ENCODE results near the gene LUZP1.

The LUZP1 gene

DNA sequence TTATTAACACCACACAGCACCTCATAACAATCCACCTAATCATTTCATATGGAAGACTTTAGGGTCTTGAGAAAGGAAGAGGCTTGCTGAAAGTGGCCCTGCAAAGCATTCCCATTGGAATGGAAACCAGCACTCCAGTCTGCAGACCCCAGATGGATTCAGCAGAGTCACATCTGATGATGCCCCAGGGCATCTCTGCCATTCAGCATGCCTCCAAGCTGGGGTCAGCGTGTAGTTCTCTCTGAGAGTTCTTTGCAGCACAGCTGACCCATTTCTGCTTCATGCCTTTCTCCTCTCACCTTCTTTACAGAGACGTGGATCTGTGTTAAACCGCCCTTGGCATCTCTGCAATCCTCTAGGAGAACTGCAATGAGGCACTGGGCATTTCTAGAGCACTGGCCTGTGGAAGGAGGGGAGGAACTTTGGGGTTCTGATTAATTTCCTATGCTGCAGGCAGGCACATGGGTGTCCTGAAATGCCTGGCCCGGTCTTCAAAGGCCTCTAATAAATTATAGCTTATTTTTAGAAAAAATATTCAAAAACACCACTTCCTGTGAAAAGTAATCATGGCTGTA lies 2.6 kb upstream of the LUZP1 start:
- Histone ChIP-seq H3K9me3 (ENCODE audit: control insufficient read depth, insufficient read depth, low read depth, low read length) (no peaks in the 10 kb centered on the region), H3K27me3 (ENCODE audit: control insufficient read depth, insufficient read depth, low read length) (peaks cover 7% of the 10 kb centered on the region; the same call in 1 of the 2 replicates), H3K9ac (ENCODE audit: low read length) (no peak overlapping the region), H3K27ac (ENCODE audit: low read depth, low read length) (no peak overlapping the region), H3K36me3 (ENCODE audit: control insufficient read depth, insufficient read depth, low read length) (no peaks in the 10 kb centered on the region), H3K4me3 (ENCODE audit: low read depth, low read length) (no peak overlapping the region), H3K4me1 (ENCODE audit: control insufficient read depth, insufficient read depth, low read length) (peaks cover 14% of the 10 kb centered on the region; the same call in 1 of the 2 replicates)

DNA sequence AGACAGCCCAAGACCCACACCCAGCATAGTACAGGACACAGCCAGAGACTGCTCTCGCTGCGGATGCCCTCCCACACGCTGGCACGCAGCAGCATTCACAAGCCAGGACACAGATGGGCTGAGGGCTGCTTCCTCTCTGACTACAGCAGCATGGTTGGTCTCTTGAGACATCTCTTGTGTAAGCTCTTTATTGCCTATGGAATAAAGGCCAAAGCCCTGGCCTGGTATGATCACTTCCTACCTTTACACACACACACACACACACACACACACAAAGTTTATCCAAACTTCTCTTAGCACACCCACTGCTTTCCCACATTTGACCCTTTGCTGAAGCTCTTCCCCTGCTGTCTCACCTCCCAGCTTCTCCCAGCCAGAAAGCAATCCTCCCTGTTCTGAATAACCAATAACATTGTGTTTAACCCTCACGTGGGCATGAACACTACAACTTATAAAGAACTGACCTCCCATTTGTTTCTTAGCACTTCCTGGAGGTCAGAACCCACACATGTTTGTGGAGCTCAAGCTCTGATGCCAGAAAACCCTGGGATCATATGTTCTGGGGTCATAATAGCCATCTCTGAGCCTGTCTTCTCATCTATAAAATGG lies 1.2 kb upstream of the LUZP1 start:
- Histone ChIP-seq H3K9ac (ENCODE audit: low read length) (peak overlapping the region; percentile 32), H3K4me1 (ENCODE audit: control insufficient read depth, insufficient read depth, low read length) (peaks cover 14% of the 10 kb centered on the region; the same call in 1 of the 2 replicates), H3K9me3 (ENCODE audit: control insufficient read depth, insufficient read depth, low read depth, low read length) (no peaks in the 10 kb centered on the region), H3K27me3 (ENCODE audit: control insufficient read depth, insufficient read depth, low read length) (no peaks in the 10 kb centered on the region), H3K4me3 (ENCODE audit: low read depth, low read length) (peak overlapping the region; percentile 99), H3K36me3 (ENCODE audit: control insufficient read depth, insufficient read depth, low read length) (no peaks in the 10 kb centered on the region), H3K27ac (ENCODE audit: low read depth, low read length) (no peak overlapping the region)

DNA sequence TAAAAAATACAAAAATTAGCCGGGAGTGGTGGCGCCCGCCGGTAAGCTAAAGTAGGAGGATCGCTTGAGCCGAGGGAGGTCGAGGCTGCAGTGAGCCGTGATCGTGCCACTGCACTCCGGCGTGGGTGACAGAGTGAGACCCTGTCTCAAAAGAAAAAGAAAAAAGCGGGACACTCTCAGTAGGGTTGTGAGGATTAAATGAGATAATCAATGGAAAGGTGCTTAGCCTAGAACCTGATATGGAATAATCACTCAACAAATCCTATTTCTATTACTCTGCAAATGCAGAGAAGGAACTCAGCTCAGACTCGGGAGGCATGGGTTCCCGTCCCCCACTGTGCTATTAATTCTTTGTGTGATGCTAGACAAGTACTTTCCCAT lies 529 bp upstream of the LUZP1 start:
- peak overlapping the region; percentile 32 for H3K9ac ChIP-seq (ENCODE audit: low read length)
- no peak overlapping the region for H3K27ac ChIP-seq (ENCODE audit: low read depth, low read length)
- peaks cover 14% of the 10 kb centered on the region; the same call in 1 of the 2 replicates for H3K4me1 ChIP-seq (ENCODE audit: control insufficient read depth, insufficient read depth, low read length)
- no peaks in the 10 kb centered on the region for H3K36me3 ChIP-seq (ENCODE audit: control insufficient read depth, insufficient read depth, low read length)
- no peaks in the 10 kb centered on the region for H3K27me3 ChIP-seq (ENCODE audit: control insufficient read depth, insufficient read depth, low read length)
- H3K4me3 ChIP-seq (ENCODE audit: low read depth, low read length): peak overlapping the region; percentile 99
- no peaks in the 10 kb centered on the region for H3K9me3 ChIP-seq (ENCODE audit: control insufficient read depth, insufficient read depth, low read depth, low read length)

DNA sequence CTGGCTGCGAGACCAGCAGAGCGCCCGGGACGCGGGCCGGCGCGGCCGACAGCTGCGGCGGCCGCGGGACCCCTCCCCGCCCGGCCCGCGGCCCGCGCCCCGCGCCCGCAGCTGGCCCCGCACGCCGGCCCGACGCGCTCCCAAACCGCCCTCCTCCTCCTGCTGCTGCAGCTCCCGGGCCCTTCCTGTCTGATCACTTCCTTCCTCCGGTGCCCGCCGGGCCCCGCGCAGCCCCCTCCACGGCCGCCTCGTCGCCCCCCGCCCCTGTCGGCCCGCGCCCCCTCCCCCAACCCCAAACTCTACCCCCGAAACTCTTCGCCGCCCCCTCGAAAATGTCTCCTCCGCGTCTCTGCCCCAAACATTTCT lies 594 bp downstream of the LUZP1 start:
- peak overlapping the region; percentile 99 for H3K4me3 ChIP-seq (ENCODE audit: low read depth, low read length)
- H3K27ac ChIP-seq (ENCODE audit: low read depth, low read length): peak overlapping the region; percentile 94; the same call in 1 of the 2 replicates
- peaks cover 16% of the 10 kb centered on the region; the same call in 1 of the 2 replicates for H3K4me1 ChIP-seq (ENCODE audit: control insufficient read depth, insufficient read depth, low read length)
- H3K36me3 ChIP-seq (ENCODE audit: control insufficient read depth, insufficient read depth, low read length): no peaks in the 10 kb centered on the region
- H3K9ac ChIP-seq (ENCODE audit: low read length): peak overlapping the region; percentile 94
- H3K9me3 ChIP-seq (ENCODE audit: control insufficient read depth, insufficient read depth, low read depth, low read length): no peaks in the 10 kb centered on the region
- H3K27me3 ChIP-seq (ENCODE audit: control insufficient read depth, insufficient read depth, low read length): no peaks in the 10 kb centered on the region

DNA sequence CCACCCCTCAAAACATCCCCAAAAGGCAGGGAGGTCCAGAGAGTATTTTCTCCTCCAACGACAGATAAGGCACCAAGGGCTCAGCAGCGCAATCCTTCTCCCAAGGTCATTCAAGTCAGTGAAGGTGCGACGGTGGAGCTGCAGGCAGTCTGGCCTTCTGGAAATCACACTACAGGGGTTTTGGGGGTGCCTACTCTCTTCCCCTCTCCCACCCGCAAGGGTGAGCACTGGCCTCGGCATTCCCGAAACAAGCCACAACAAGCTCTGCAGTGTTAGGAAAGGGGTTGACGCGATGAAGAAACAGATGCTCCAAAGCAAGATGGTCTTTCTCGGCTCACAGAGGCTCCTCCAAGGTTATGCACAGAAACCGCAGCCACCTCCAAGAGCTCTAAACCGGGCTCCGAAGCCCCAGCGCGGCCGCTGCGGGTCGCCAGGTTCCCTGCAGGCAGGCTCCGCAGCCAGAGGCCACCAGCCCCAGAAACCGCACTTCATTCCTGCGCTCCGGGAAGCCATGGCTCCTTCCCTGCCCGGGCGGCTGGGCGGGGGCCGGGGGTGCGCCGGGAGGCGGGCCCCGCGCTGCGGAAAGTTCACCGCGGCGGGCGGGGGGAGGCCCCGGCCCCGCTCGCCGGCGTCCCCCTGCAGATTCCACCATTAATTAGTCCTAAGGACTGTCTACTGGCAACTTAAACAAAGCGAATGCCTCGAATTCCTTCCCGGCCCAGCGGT lies 1.1 kb downstream of the LUZP1 start:
- Histone ChIP-seq H3K27ac (ENCODE audit: low read depth, low read length) (peak overlapping the region; percentile 70; the same call in 1 of the 2 replicates), H3K4me3 (ENCODE audit: low read depth, low read length) (peak overlapping the region; percentile 99), H3K4me1 (ENCODE audit: control insufficient read depth, insufficient read depth, low read length) (peaks cover 16% of the 10 kb centered on the region; the same call in 1 of the 2 replicates), H3K9me3 (ENCODE audit: control insufficient read depth, insufficient read depth, low read depth, low read length) (no peaks in the 10 kb centered on the region), H3K27me3 (ENCODE audit: control insufficient read depth, insufficient read depth, low read length) (no peaks in the 10 kb centered on the region), H3K9ac (ENCODE audit: low read length) (peak overlapping the region; percentile 94), H3K36me3 (ENCODE audit: control insufficient read depth, insufficient read depth, low read length) (no peaks in the 10 kb centered on the region)

DNA sequence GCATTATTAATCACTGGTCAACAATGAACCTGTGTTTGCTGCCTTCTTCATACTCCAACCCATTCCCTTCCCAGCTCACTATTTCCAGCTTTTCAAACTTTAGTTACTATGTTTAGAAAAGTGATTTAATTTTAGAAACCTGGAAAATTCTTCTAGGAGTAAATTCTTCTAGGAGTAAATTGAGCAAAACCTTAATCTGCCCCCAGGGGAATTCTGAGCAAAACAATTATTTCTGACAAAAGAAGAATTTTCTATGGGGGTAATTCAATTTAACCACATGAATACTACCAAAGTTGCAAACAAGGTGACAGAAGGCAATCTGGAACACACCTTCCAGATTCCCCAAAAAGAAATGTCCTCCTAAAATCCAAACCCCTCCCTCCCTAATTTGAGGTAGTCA lies 1.8 kb downstream of the LUZP1 start:
- Histone ChIP-seq H3K9ac (ENCODE audit: low read length) (peak overlapping the region; percentile 94), H3K4me1 (ENCODE audit: control insufficient read depth, insufficient read depth, low read length) (peaks cover 16% of the 10 kb centered on the region; the same call in 1 of the 2 replicates), H3K36me3 (ENCODE audit: control insufficient read depth, insufficient read depth, low read length) (no peaks in the 10 kb centered on the region), H3K27ac (ENCODE audit: low read depth, low read length) (no peak overlapping the region), H3K4me3 (ENCODE audit: low read depth, low read length) (peak overlapping the region; percentile 99), H3K27me3 (ENCODE audit: control insufficient read depth, insufficient read depth, low read length) (no peaks in the 10 kb centered on the region), H3K9me3 (ENCODE audit: control insufficient read depth, insufficient read depth, low read depth, low read length) (no peaks in the 10 kb centered on the region)

DNA sequence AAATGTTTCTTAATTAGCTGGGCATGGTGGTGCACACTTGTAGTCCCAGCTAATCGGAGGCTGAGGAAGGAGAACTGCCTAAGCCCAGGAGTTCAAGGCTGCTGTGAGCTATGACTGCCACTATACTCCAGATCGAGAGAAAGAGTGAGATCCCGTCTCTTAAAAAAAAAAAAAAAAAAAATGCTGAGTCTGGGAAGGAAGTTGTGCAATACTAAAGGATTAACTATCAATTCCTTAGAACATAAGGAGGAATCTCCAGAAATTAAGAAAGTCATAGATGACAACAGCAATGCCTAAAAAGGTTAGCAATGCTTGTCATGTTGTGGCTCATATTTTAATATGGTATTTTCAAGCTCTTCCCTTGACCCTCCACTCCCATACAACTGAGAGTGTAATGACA lies 5.3 kb downstream of the LUZP1 start:
- Histone ChIP-seq H3K4me3 (ENCODE audit: low read depth, low read length) (no peak overlapping the region), H3K36me3 (ENCODE audit: control insufficient read depth, insufficient read depth, low read length) (no peaks in the 10 kb centered on the region)

DNA sequence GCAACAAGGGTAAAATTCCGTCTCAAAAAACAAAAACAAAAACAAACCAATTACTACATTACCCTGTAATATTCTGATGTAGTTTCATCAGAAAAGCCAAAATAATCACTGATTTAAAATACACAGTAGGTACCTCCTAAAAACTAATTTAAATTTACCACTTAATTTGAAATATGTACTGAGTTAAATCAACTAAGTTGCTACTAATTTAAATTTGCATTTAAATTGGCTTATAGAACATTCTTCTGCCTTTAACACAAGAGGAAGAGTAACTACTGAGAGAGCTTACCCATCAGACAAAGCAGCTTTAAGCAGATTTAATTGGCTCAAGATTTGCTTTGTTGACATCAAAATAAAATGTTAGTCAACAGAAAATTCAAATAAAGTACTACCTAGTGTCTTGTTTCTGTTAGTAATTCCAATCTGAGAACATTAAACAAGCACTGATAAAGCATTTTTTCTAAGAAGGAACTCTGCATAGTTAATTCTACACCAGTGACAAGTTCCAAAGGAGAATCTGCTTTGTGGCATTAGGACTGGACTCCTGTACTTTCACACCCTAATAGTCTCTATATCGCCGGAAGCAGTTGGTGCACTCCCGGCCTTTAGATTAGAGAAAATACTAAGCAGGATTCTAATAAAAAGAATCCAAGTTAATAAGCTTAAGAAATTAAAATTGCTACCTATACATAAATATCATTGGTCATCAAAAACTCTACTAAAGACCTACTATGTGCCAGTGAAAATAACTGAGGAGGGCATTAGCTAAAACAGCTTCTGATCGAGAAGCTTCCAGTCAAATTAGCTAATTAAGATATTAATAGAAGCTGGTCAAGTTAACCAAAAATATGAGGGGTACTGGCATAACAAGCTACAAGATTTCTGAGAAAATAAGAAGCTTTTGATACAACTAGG lies 8.4 kb downstream of the LUZP1 start:
- Histone ChIP-seq H3K27ac (ENCODE audit: low read depth, low read length) (no peak overlapping the region), H3K4me1 (ENCODE audit: control insufficient read depth, insufficient read depth, low read length) (peaks cover 6% of the 10 kb centered on the region; the same call in 1 of the 2 replicates), H3K36me3 (ENCODE audit: control insufficient read depth, insufficient read depth, low read length) (no peaks in the 10 kb centered on the region), H3K9me3 (ENCODE audit: control insufficient read depth, insufficient read depth, low read depth, low read length) (no peaks in the 10 kb centered on the region), H3K27me3 (ENCODE audit: control insufficient read depth, insufficient read depth, low read length) (no peaks in the 10 kb centered on the region), H3K9ac (ENCODE audit: low read length) (no peak overlapping the region), H3K4me3 (ENCODE audit: low read depth, low read length) (no peak overlapping the region)

More for the DNA sequence above, 5.3 kb downstream of the LUZP1 start:
- Histone ChIP-seq H3K4me1 (ENCODE audit: control insufficient read depth, insufficient read depth, low read length) (0 out of 2 replicates have a peak, but pooled peaks cover 6% of the 10 kb centered on the region), H3K27me3 (ENCODE audit: control insufficient read depth, insufficient read depth, low read length) (no peaks in the 10 kb centered on the region), H3K9me3 (ENCODE audit: control insufficient read depth, insufficient read depth, low read depth, low read length) (no peaks in the 10 kb centered on the region), H3K27ac (ENCODE audit: low read depth, low read length) (no peak overlapping the region), H3K9ac (ENCODE audit: low read length) (no peak overlapping the region)

DNA sequence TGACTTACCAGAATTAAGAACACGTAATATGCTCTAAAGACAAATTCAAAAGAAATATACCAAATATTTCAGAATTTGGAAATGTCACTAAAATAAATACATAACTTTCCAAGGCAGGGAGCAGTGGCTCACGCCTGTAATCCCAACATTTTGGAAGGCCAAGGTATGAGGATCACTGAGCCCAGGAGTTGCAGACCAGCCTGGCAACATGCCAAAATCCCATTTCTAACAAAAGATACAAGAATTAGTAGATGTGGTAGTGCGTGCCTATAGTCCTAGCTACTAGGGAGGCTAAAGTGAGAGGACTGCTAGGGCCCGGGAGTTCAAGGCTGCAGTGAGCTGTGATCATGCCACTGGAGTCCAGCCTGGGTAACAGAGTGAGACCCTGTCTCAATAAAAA lies 11.7 kb downstream of the LUZP1 start:
- no peak overlapping the region for H3K9ac ChIP-seq (ENCODE audit: low read length)
- H3K27me3 ChIP-seq (ENCODE audit: control insufficient read depth, insufficient read depth, low read length): no peaks in the 10 kb centered on the region
- H3K27ac ChIP-seq (ENCODE audit: low read depth, low read length): no peak overlapping the region
- H3K4me3 ChIP-seq (ENCODE audit: low read depth, low read length): no peak overlapping the region
- H3K36me3 ChIP-seq (ENCODE audit: control insufficient read depth, insufficient read depth, low read length): no peaks in the 10 kb centered on the region
- peaks cover 7% of the 10 kb centered on the region; the same call in 1 of the 2 replicates for H3K4me1 ChIP-seq (ENCODE audit: control insufficient read depth, insufficient read depth, low read length)
- H3K9me3 ChIP-seq (ENCODE audit: control insufficient read depth, insufficient read depth, low read depth, low read length): no peaks in the 10 kb centered on the region

DNA sequence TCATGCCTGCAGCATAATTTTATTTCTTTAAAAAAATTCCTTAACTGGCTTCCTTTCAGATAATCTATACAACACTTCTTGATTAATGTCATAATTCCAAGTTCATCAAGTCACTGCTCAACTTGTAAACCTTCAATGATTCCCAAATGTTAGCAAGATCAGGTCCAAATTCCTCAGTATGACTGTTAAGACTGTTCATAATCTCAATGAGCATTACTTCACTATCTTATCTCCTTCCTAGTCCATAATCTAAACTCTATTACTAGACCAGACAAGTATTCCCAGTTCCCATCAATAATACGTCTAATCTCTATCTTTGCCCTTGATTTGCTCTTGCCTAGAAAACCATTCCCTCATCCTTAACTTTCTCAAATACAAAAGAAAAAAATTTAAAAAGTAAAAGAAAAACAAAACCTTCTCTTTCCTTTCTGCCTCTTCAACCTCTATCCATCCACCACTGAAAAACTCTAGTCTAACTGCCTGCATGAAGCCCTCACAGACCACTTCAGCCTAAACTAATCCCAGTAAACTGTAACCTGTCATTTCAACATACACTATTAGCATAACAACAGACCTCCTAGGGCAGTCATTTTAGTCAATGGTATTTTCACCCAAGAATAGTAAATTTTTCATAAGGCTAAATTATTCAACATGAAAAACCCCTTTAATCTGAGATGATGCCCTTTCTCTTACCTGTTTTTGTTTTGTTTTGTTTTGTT lies 15.5 kb downstream of the LUZP1 start:
- H3K4me1 ChIP-seq (ENCODE audit: control insufficient read depth, insufficient read depth, low read length): peaks cover 4% of the 10 kb centered on the region; the same call in 1 of the 2 replicates
- no peaks in the 10 kb centered on the region for H3K27me3 ChIP-seq (ENCODE audit: control insufficient read depth, insufficient read depth, low read length)
- no peak overlapping the region for H3K9ac ChIP-seq (ENCODE audit: low read length)
- no peak overlapping the region for H3K27ac ChIP-seq (ENCODE audit: low read depth, low read length)
- H3K4me3 ChIP-seq (ENCODE audit: low read depth, low read length): no peak overlapping the region
- no peaks in the 10 kb centered on the region for H3K9me3 ChIP-seq (ENCODE audit: control insufficient read depth, insufficient read depth, low read depth, low read length)
- no peaks in the 10 kb centered on the region for H3K36me3 ChIP-seq (ENCODE audit: control insufficient read depth, insufficient read depth, low read length)

Measured in HUES6 (cell line).